Spleen (tissue), 11 donors: ENCODE data around the gene ANKRD11. TPM values are rescaled to one million over a fixed set of nuclear protein-coding genes. Genes with fewer than 3 reads are reported as not detected.

ENCODE experiments used
- DNase-seq: peaks from one replicate; pipeline ENCODE4 v3.0.0-alpha.2; 2020
- H3K27ac ChIP-seq, 8 donors: fragments of 200-600 bp; sonication (generic) in 7 of 8; 1 replicate in 4 of 8; 2 replicates in 4 of 8; pipeline versions ENCODE4 v1.5.0 to v1.8.0; 2016 to 2021; ENCODE audit warnings: inconsistent platforms in 4 of 8, mild to moderate bottlenecking in 4 of 8, moderate library complexity in 1 of 8
- H3K27me3 ChIP-seq, 7 donors: fragments of 200-600 bp; sonication (generic) in 6 of 7; replicated peaks in 1 of 7; 1 replicate in 4 of 7; 2 replicates in 3 of 7; pipeline versions ENCODE4 v1.5.0 to v1.8.0; 2016 to 2021; ENCODE audit warnings: inconsistent platforms in 3 of 7, mild to moderate bottlenecking in 1 of 7
- H3K36me3 ChIP-seq, 6 donors: fragments of 200-600 bp; sonication (generic) in 5 of 6; 1 replicate in 4 of 6; 2 replicates in 2 of 6; pipeline versions ENCODE4 v1.5.0 to v1.8.0; 2016 to 2021; ENCODE audit warnings: inconsistent platforms in 2 of 6
- H3K4me1 ChIP-seq, 6 donors: fragments of 200-600 bp; sonication (generic) in 5 of 6; 1 replicate in 3 of 6; 2 replicates in 3 of 6; pipeline versions ENCODE4 v1.5.0 to v1.8.0; 2016 to 2021; ENCODE audit warnings: inconsistent platforms in 3 of 6
- H3K4me3 ChIP-seq, 8 donors: fragments of 200-600 bp; sonication (generic) in 7 of 8; 1 replicate in 4 of 8; 2 replicates in 4 of 8; pipeline versions ENCODE4 v1.5.0 to v1.8.0; 2016 to 2021; ENCODE audit warnings: inconsistent platforms in 4 of 8, mild to moderate bottlenecking in 4 of 8, moderate library complexity in 2 of 8
- H3K9me3 ChIP-seq, 8 donors: fragments of 200-600 bp; sonication (generic) in 7 of 8; 1 replicate in 4 of 8; 2 replicates in 4 of 8; pipeline versions ENCODE4 v1.5.0 to v1.8.0; 2016 to 2021; ENCODE audit warnings: inconsistent platforms in 4 of 8
- CTCF ChIP-seq, 11 experiments: fragments of 200-600 bp in 7 of 11; fragments of 450-650 bp in 4 of 11; sonication (generic) in 4 of 11; IDR thresholded peaks in 8 of 11; conservative IDR thresholded peaks in 3 of 11; 1 replicate in 7 of 11; 2 replicates in 4 of 11; pipeline versions ENCODE4 v1.4.0 to v1.8.0; 2016 to 2021; ENCODE audit warnings: antibody characterized with exemption in 11 of 11, inconsistent platforms in 4 of 11, mild to moderate bottlenecking in 1 of 11
- POLR2A ChIP-seq, 3 donors: fragments of 450-650 bp; IDR thresholded peaks; one replicate each; pipeline ENCODE4 v1.5.1; 2017; ENCODE audit warnings: antibody characterized with exemption in 3 of 3, mild to moderate bottlenecking in 1 of 3
- POLR2AphosphoS5 ChIP-seq, 3 donors: sonication (generic); formaldehyde crosslinking; IDR thresholded peaks; one replicate each; pipeline ENCODE4 v1.5.1; 2017; ENCODE audit warnings: antibody characterized with exemption in 3 of 3
- WGBS, 5 donors: extraction: QIAGEN DNeasy Blood & Tissue Kit in 3 of 5; methylation state at CpG; one replicate each; pipeline versions ENCODE4 v1.1.5 to v1.1.7; 2013 to 2018; 5-methylcytosine and 5-hydroxymethylcytosine counted together
- intact Hi-C: fragments of 100-400 bp; cut with DNase I; formaldehyde crosslinking; loops from one replicate; pipeline ENCODE4 v1.15.0; 2023; ENCODE audit warnings: low total_unique reads
- polyA plus RNA-seq, 3 donors: library from polyadenylated mRNA; stranded (reverse); fragments of 200-250 nt; gene quantifications; one replicate each; pipeline ENCODE4 v1.2.1, GENCODE V29; 2013
- total RNA-seq, 7 donors: library from RNA; depleted of rRNA in 3 of 7; stranded (reverse); fragments of >200 nt in 3 of 7; fragmentation: NEBNext Ultra II Directional in 4 of 7; extraction: Animal tissue kit (Norgen Biotek cat#: 25700) in 4 of 7; gene quantifications; one replicate each; pipeline versions ENCODE4 v1.1.0 to v1.2.1, GENCODE V29; 2016 to 2021
- donor health status: healthy with polysubstance abuse.
- donor health status: DM: no; HTN: no; CAD: no; lungs with moderate emphysema.
- donor health status: DM: no; HTN: no; CAD: no.
- donor health status: Bipolar disorder and iron deficiency.
- donor health status: healthy.
- donor health status: DM: no; HTN: no; CAD: no.
- donor health status: DM: yes; HTN: yes; CAD: no.

Gene ANKRD11
- total and polyA plus RNA-seq, 10 donors: 29.0 to 203 (median 128) TPM

DNA sequence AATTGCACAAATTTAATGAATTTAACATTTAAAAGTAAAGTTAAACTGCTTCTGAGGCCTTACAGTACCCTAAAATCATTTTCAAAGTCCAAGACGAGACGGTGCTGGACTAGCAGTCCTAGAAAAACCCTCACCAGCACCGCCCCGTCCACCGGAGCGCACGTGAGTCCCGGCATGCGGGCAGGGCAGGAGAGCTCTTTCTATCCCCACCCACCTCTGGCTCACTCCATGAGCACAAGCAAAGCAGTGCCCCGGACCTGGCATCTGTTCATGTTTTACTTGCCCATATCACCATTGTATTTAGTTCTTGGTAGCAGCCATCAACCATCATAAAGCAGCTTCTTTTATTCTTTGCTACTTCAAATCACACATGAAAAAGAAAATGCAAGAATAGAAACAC is 41.7 kb downstream of the ANKRD11 start:
- Histone ChIP-seq H3K4me1 (peaks cover 56 to 100% (median 95%) of the 10 kb centered on the region in 6 donors), H3K27ac (no peak overlapping the region), H3K9me3 (no peaks in the 10 kb centered on the region), H3K36me3 (no peaks in the 10 kb centered on the region), H3K27me3 (no peaks in the 10 kb centered on the region), H3K4me3 (no peak overlapping the region)
- intact Hi-C loops: no loop called here
- WGBS, 5 donors: 92 to 96% (median 93%) methylated on average over 10 of the region's 10 CpGs
- peak in 1 of 3 donors; percentile 36 for TF ChIP-seq POLR2AphosphoS5 (IDR thresholded peaks at IDR 0.05)
- TF ChIP-seq CTCF (IDR thresholded peaks at IDR 0.05 in 8 of 11, conservative IDR thresholded peaks at IDR 0.05 in 3 of 11): no peak
- DNase-seq: no peak

DNA sequence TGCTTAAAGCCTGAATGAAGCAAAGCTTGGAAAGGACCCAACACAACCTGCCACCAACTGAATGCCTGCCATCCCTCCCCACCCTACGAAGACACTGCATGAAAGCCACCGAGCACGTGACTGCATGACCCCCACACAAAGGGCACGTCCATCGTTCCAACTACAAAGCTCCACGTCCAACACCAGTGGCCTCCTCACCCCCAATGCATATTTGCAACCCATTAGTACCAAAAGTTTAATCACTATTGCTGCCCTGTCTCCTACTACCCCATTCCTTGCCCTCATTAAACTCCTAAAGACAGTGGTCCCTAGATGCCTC is 43.4 kb downstream of the ANKRD11 start:
- Histone ChIP-seq H3K4me3 (no peak overlapping the region), H3K36me3 (no peaks in the 10 kb centered on the region), H3K4me1 (peaks cover 63 to 100% (median 95%) of the 10 kb centered on the region in 6 donors), H3K27me3 (no peaks in the 10 kb centered on the region), H3K27ac (peak overlapping the region in 3 of 8 donors; percentile 1 to 24 (median 22)), H3K9me3 (no peaks in the 10 kb centered on the region)
- intact Hi-C loops: no loop called here
- TF ChIP-seq CTCF (IDR thresholded peaks at IDR 0.05 in 8 of 11, conservative IDR thresholded peaks at IDR 0.05 in 3 of 11) (no peak), POLR2A (IDR thresholded peaks at IDR 0.05) (no peak), POLR2AphosphoS5 (IDR thresholded peaks at IDR 0.05) (no peak)
- DNase-seq: no peak
- WGBS, 5 donors: 62 to 83% (median 70%) methylated on average over 6 of the region's 6 CpGs

DNA sequence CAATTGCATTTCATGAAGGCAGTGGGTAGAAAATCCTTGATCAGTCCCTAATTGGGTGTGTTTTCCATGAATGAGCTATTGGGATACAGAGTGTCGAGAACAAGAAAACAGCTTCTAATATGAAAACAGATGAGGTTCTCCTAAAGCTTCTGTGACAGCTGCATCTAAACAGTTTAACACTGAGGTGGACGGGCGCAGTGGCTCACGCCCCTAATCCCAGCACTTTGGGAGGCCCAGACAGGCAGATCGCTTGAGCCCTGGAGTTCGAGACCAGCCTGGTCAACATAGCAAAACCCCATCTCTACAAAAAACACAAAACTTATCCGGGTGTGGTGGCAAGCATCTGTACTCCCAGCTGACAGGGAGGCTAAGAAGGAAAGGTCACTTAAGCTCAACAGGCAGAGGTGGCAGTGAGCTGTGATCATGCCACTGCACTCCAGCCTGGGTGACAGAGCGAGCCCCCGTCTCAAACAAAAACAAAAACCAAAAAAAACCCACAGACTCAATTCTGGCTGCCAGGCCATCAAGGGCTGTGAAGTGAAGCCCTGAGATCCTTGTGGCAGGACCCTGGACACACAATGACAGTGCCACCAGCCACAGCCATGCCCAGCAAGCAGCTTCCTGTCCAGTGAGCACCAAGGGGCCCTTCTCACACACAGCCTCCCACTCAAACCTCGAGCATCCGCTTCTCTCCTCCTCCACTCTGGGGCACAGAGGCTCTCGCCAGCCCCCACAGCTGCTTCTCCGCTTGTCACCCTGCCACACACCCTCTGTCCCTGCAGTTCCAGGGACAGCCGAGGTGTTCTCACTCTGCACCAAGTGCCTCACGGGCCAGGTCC is 44.0 kb downstream of the ANKRD11 start:
- Histone ChIP-seq H3K4me1 (peaks cover 69 to 100% (median 94%) of the 10 kb centered on the region in 6 donors), H3K27ac (peak overlapping the region in 3 of 8 donors; percentile 1 to 24 (median 22)), H3K9me3 (no peaks in the 10 kb centered on the region), H3K4me3 (no peak overlapping the region), H3K27me3 (no peaks in the 10 kb centered on the region), H3K36me3 (no peaks in the 10 kb centered on the region)
- intact Hi-C loops: no loop called here
- 60 to 74% (median 61%) methylated on average over 15 of the region's 15 CpGs for WGBS, 5 donors
- TF ChIP-seq POLR2AphosphoS5 (IDR thresholded peaks at IDR 0.05): peak in 2 of 3 donors; percentile 33 to 57
- no peak for TF ChIP-seq POLR2A (IDR thresholded peaks at IDR 0.05)
- no peak for DNase-seq

GRCh38 chr16:89445166-89445565 is 45.2 kb downstream of the ANKRD11 start:
- H3K27me3 ChIP-seq: no peaks in the 10 kb centered on the region
- DNase-seq: peak; percentile 6
- peaks cover 76 to 100% (median 98%) of the 10 kb centered on the region in 6 donors for H3K4me1 ChIP-seq
- H3K27ac ChIP-seq: peak overlapping the region in 2 of 8 donors; percentile 25 to 43
- 77 to 90% (median 78%) methylated on average over 5 of the region's 5 CpGs for WGBS, 5 donors
- intact Hi-C loops: no loop called here
- H3K4me3 ChIP-seq: no peak overlapping the region
- peaks cover 0 to 1% (median 0%) of the 10 kb centered on the region in 6 donors for H3K36me3 ChIP-seq
- H3K9me3 ChIP-seq: no peaks in the 10 kb centered on the region
- TF ChIP-seq CTCF (IDR thresholded peaks at IDR 0.05 in 8 of 11, conservative IDR thresholded peaks at IDR 0.05 in 3 of 11): no peak
- TF ChIP-seq POLR2A (IDR thresholded peaks at IDR 0.05): no peak
- no peak for TF ChIP-seq POLR2AphosphoS5 (IDR thresholded peaks at IDR 0.05)
